H1 (cell line): ENCODE measurements around the gene ASRGL1. TPM values are rescaled to one million over a fixed set of nuclear protein-coding genes. Genes with fewer than 3 reads are reported as not detected.

Source experiments
- CTCF ChIA-PET: fragments of 300-600 bp; sonication (Branson Sonifier 250); formaldehyde crosslinking; loops from one replicate; lab custom pipeline; 2021; ENCODE audit not compliant: partially characterized antibody; lab: Charles Lee
- POLR2A ChIA-PET: fragments of 300-600 bp; sonication (Branson Sonifier 250); formaldehyde crosslinking; loops from one replicate; lab custom pipeline; 2021; ENCODE audit warnings: inconsistent platforms; ENCODE audit not compliant: partially characterized antibody; lab: Charles Lee
- DNase-seq, 2 experiments: peaks; one replicate each; pipeline versions ENCODE4 v3.0.0 to v3.0.0-alpha.2; 2010 to 2022; ENCODE audit warnings: low spot score in 2 of 2, low read depth in 1 of 2, mixed read lengths in 1 of 2
- FAIRE-seq: peaks from 2 replicates; lab custom pipeline; 2011; peaks lifted over from hg19 to GRCh38; lab: Jason Lieb, UNC
- H2AFZ ChIP-seq: 2 replicates; pipeline ENCODE4 v1.8.1; 2012; ENCODE audit warnings: low read length, inconsistent platforms
- H2AK5ac ChIP-seq: 2 replicates; pipeline ENCODE4 v1.6.1; 2013; ENCODE audit warnings: low read depth, low read length
- H2BK120ac ChIP-seq: replicated peaks from 2 replicates; pipeline ENCODE3; 2013; ENCODE audit warnings: low read depth, low read length, inconsistent platforms
- H2BK12ac ChIP-seq: 2 replicates; pipeline ENCODE4 v1.6.1; 2013; ENCODE audit warnings: low read depth, low read length
- H2BK15ac ChIP-seq: 2 replicates; pipeline ENCODE4 v1.6.1; 2013; ENCODE audit warnings: low read length
- H2BK20ac ChIP-seq: 2 replicates; pipeline ENCODE4 v1.6.1; 2013; ENCODE audit warnings: low read length
- H2BK5ac ChIP-seq: 2 replicates; pipeline ENCODE4 v1.6.1; 2013; ENCODE audit warnings: low read depth, low read length
- H3K14ac ChIP-seq: 2 replicates; pipeline ENCODE4 v1.6.1; 2013; ENCODE audit warnings: inconsistent platforms; ENCODE audit not compliant: insufficient read length
- H3K18ac ChIP-seq: 2 replicates; pipeline ENCODE4 v1.6.1; 2013; ENCODE audit warnings: low read length; ENCODE audit errors: extremely low read depth
- H3K23ac ChIP-seq: 2 replicates; pipeline ENCODE4 v1.6.1; 2013; ENCODE audit warnings: inconsistent platforms; ENCODE audit not compliant: insufficient read length
- H3K23me2 ChIP-seq: 2 replicates; pipeline ENCODE4 v1.6.1; 2013; ENCODE audit warnings: low read depth, low read length
- H3K27ac ChIP-seq: 2 replicates; pipeline ENCODE4 v1.6.1; 2011; ENCODE audit warnings: low read depth, low read length, inconsistent platforms
- H3K27me3 ChIP-seq, 4 experiments: replicated peaks in 1 of 4; 1 replicate in 1 of 4; 2 replicates in 3 of 4; pipeline versions ENCODE4 v1.6.1 to v1.8.1; 2011 to 2013; ENCODE audit warnings: low read length in 3 of 4, mild to moderate bottlenecking in 3 of 4, inconsistent platforms in 2 of 4, mixed read lengths in 2 of 4, moderate library complexity in 1 of 4; ENCODE audit not compliant: control insufficient read depth in 3 of 4, insufficient read depth in 3 of 4; ENCODE audit errors: extremely low read depth in 1 of 4
- H3K36me3 ChIP-seq, 4 experiments: 2 replicates each; pipeline versions ENCODE4 v1.6.1 to v1.8.1; 2011 to 2013; ENCODE audit warnings: mild to moderate bottlenecking in 4 of 4, low read length in 3 of 4, moderate library complexity in 2 of 4, control low read depth in 1 of 4, inconsistent platforms in 1 of 4; ENCODE audit not compliant: insufficient read depth in 4 of 4, control insufficient read depth in 2 of 4
- H3K4ac ChIP-seq: replicated peaks from 2 replicates; pipeline ENCODE3; 2013; ENCODE audit warnings: low read length, low read depth, mixed read lengths, inconsistent platforms; ENCODE audit not compliant: insufficient read length
- H3K4me1 ChIP-seq, 4 experiments: replicated peaks in 1 of 4; 1 replicate in 1 of 4; 2 replicates in 3 of 4; pipeline versions ENCODE4 v1.6.1 to v1.8.1; 2011 to 2013; ENCODE audit warnings: low read length in 3 of 4, inconsistent platforms in 2 of 4, mixed read lengths in 1 of 4; ENCODE audit not compliant: insufficient read depth in 4 of 4, control insufficient read depth in 3 of 4
- H3K4me2 ChIP-seq, 2 experiments: 2 replicates each; pipeline versions ENCODE4 v1.6.1 to v1.8.1; 2011 to 2013; ENCODE audit warnings: low read depth in 2 of 2, low read length in 2 of 2, control low read depth in 1 of 2, inconsistent platforms in 1 of 2, mild to moderate bottlenecking in 1 of 2; ENCODE audit not compliant: insufficient read depth in 1 of 2
- H3K4me3 ChIP-seq, 4 experiments: fragments of 200-600, 300-600 bp in 1 of 4; sonication (generic), shearing (Covaris generic), sonication (Bioruptor Twin) in 1 of 4; 2 replicates each; pipeline versions ENCODE4 v1.5.1 to v1.8.1; 2011 to 2016; ENCODE audit warnings: low read length in 4 of 4, low read depth in 3 of 4, control low read depth in 2 of 4, inconsistent platforms in 2 of 4, mild to moderate bottlenecking in 2 of 4, mixed read lengths in 1 of 4, moderate library complexity in 1 of 4; ENCODE audit not compliant: insufficient read depth in 2 of 4; ENCODE audit errors: extremely low read depth in 1 of 4
- H3K56ac ChIP-seq: replicated peaks from 2 replicates; pipeline ENCODE3; 2013; ENCODE audit warnings: low read depth, mild to moderate bottlenecking, mixed read lengths, low read length, inconsistent platforms; ENCODE audit not compliant: insufficient read length
- H3K79me1 ChIP-seq: 2 replicates; pipeline ENCODE4 v1.6.1; 2013; ENCODE audit warnings: low read depth, low read length, control low read depth
- H3K79me2 ChIP-seq, 2 experiments: 2 replicates each; pipeline versions ENCODE4 v1.6.1 to v1.8.1; 2012 to 2013; ENCODE audit warnings: low read length in 2 of 2, mild to moderate bottlenecking in 2 of 2, inconsistent platforms in 1 of 2; ENCODE audit not compliant: insufficient read depth in 2 of 2, control insufficient read depth in 1 of 2
- H3K9ac ChIP-seq, 4 experiments: replicated peaks in 1 of 4; 1 replicate in 1 of 4; 2 replicates in 3 of 4; pipeline versions ENCODE4 v1.6.1 to v1.8.1; 2011 to 2013; ENCODE audit warnings: low read depth in 3 of 4, low read length in 3 of 4, control low read depth in 2 of 4, mild to moderate bottlenecking in 2 of 4, moderate library complexity in 2 of 4, inconsistent platforms in 1 of 4; ENCODE audit errors: extremely low read depth in 1 of 4
- H3K9me3 ChIP-seq, 2 experiments: 2 replicates each; pipeline versions ENCODE4 v1.6.1 to v1.8.1; 2012 to 2013; ENCODE audit warnings: mild to moderate bottlenecking in 2 of 2, moderate library complexity in 2 of 2, control low read depth in 1 of 2, inconsistent platforms in 1 of 2, low read depth in 1 of 2, low read length in 1 of 2, mixed read lengths in 1 of 2; ENCODE audit not compliant: insufficient read depth in 2 of 2
- H4K20me1 ChIP-seq, 2 experiments: replicated peaks in 1 of 2; 2 replicates each; pipeline versions ENCODE3 to v1.8.1; 2011 to 2013; ENCODE audit warnings: inconsistent platforms in 2 of 2, low read length in 2 of 2, mild to moderate bottlenecking in 1 of 2; ENCODE audit not compliant: insufficient read depth in 2 of 2, control insufficient read depth in 1 of 2
- H4K5ac ChIP-seq: 2 replicates; pipeline ENCODE4 v1.6.1; 2013; ENCODE audit warnings: low read length, low read depth, mixed read lengths, inconsistent platforms; ENCODE audit not compliant: insufficient read length
- H4K8ac ChIP-seq: 2 replicates; pipeline ENCODE4 v1.8.0; 2013; ENCODE audit warnings: mild to moderate bottlenecking, moderate library complexity, low read length, inconsistent platforms; ENCODE audit not compliant: insufficient read depth; ENCODE audit errors: extremely low read depth
- H4K91ac ChIP-seq: replicated peaks from 2 replicates; pipeline ENCODE3; 2013; ENCODE audit warnings: low read length, mixed read lengths, inconsistent platforms; ENCODE audit not compliant: insufficient read length
- ATF3 ChIP-seq: IDR thresholded peaks from 2 replicates; pipeline ENCODE4 v1.6.1; 2011; ENCODE audit warnings: low read depth, mild to moderate bottlenecking, low read length; ENCODE audit not compliant: insufficient read depth
- BRCA1 ChIP-seq: IDR thresholded peaks from 2 replicates; pipeline ENCODE4 v1.6.1; 2012; ENCODE audit warnings: low read depth, low read length, improper control_type of control experiment
- CREB1 ChIP-seq: IDR thresholded peaks from 2 replicates; pipeline ENCODE4 v1.6.1; 2012; ENCODE audit warnings: inconsistent platforms
- CTCF ChIP-seq, 3 experiments: IDR thresholded peaks; 1 replicate in 2 of 3; 2 replicates in 1 of 3; pipeline versions ENCODE4 v1.5.1 to v1.6.1; 2011; ENCODE audit warnings: low read length in 3 of 3, mild to moderate bottlenecking in 3 of 3, inconsistent platforms in 2 of 3, low read depth in 1 of 3, moderate library complexity in 1 of 3; ENCODE audit not compliant: insufficient read depth in 1 of 3; ENCODE audit errors: control extremely low read depth in 1 of 3
- JUND ChIP-seq: IDR thresholded peaks from 2 replicates; pipeline ENCODE4 v1.6.1; 2011; ENCODE audit warnings: mild to moderate bottlenecking, improper control_type of control experiment, low read length
- KDM4A ChIP-seq: IDR thresholded peaks from one replicate; pipeline ENCODE4 v1.7.1; 2012; ENCODE audit warnings: low read depth, mild to moderate bottlenecking, moderate library complexity, low read length, inconsistent platforms; ENCODE audit not compliant: severe bottlenecking
- RAD21 ChIP-seq, 2 experiments: IDR thresholded peaks in 1 of 2; conservative IDR thresholded peaks in 1 of 2; 2 replicates each; pipeline ENCODE4 v1.6.1; 2011; ENCODE audit warnings: low read depth in 2 of 2, low read length in 2 of 2, improper control_type of control experiment in 1 of 2, inconsistent platforms in 1 of 2, mild to moderate bottlenecking in 1 of 2, moderate library complexity in 1 of 2
- RFX5 ChIP-seq: IDR thresholded peaks from 2 replicates; pipeline ENCODE4 v1.6.1; 2011; ENCODE audit warnings: low read depth, low read length, improper control_type of control experiment, borderline replicate concordance
- WGBS, 2 experiments: shearing (Covaris generic) in 1 of 2; methylation state at CpG; one replicate each; pipeline versions ENCODE4 v1.1.6 to v1.1.7; 2013 to 2015; ENCODE audit warnings: low lambda C conversion rate in 2 of 2, mixed read lengths in 2 of 2, inconsistent platforms in 1 of 2, low coverage in 1 of 2, missing lambda C conversion rate in 1 of 2; ENCODE audit not compliant: insufficient replicate concordance in 2 of 2, insufficient coverage in 1 of 2, insufficient read length in 1 of 2; ENCODE audit errors: extremely low coverage in 1 of 2, missing lambda C conversion rate in 1 of 2; 5-methylcytosine and 5-hydroxymethylcytosine counted together
- polyA plus RNA-seq, 7 experiments: library from polyadenylated mRNA; depleted of rRNA in 3 of 7; stranded (reverse) in 5 of 7; unstranded in 2 of 7; fragments of >200 nt in 5 of 7; fragments of 200-250 nt in 2 of 7; gene quantifications; 1 replicate in 5 of 7; 2 replicates in 1 of 7; 4 replicates in 1 of 7; pipeline versions ENCODE4 v1.2.1 to v1.2.3, GENCODE V29; 2011 to 2013; ENCODE audit warnings: missing spikeins in 2 of 7, mixed read lengths in 2 of 7
- total RNA-seq: library from RNA; stranded (reverse); fragmentation: NEBNext Ultra II Directional; extraction: Animal tissue kit (Norgen Biotek cat#: 25700); gene quantifications from 2 replicates; pipeline ENCODE4 v1.2.1, GENCODE V29; 2021

Gene ASRGL1
- total and polyA plus RNA-seq, 2 of the 8 experiments (the other 6 are each of a cell fraction or from before 2014, with no cell fraction given) = 19.9 to 23.5 TPM

GRCh38 chr11:62324731-62325556 is 12.3 kb upstream of the ASRGL1 start:
- peak; percentile 76 for FAIRE-seq
- Histone ChIP-seq H2AK5ac (no peak overlapping the region), H3K23me2 (no peaks in the 10 kb centered on the region), H3K79me1 (no peaks in the 10 kb centered on the region), H3K14ac (no peak overlapping the region), H3K9me3 (no peaks in the 10 kb centered on the region), H3K9ac (no peak overlapping the region), H3K27ac (no peak overlapping the region), H3K56ac (no peak overlapping the region), H3K4me3 (no peak overlapping the region), H2AFZ (no peak overlapping the region), H3K4ac (no peak overlapping the region), H4K5ac (no peak overlapping the region), H3K23ac (no peak overlapping the region), H3K18ac (no peak overlapping the region; the same call in 1 of the 2 replicates), H2BK12ac (no peak overlapping the region), H2BK20ac (no peak overlapping the region), H3K4me2 (no peak overlapping the region), H3K27me3 (0 out of 7 replicates have a peak, but pooled peaks cover 0 to 2% (median 0%) of the 10 kb centered on the region in 4 experiments), H4K91ac (no peak overlapping the region), H2BK15ac (no peak overlapping the region; the same call in 1 of the 2 replicates), H3K4me1 (no peaks in the 10 kb centered on the region), H4K8ac (no peak overlapping the region), H2BK120ac (no peak overlapping the region), H4K20me1 (no peaks in the 10 kb centered on the region), H3K36me3 (no peaks in the 10 kb centered on the region), H3K79me2 (no peaks in the 10 kb centered on the region), H2BK5ac (no peak overlapping the region)
- peak; percentile 41 to 91 for DNase-seq
- WGBS, 2 experiments = 49% methylated on average over 18 of the region's 18 CpGs; no CpG with 5 or more reads in 1 of the 2 experiments
- ChIA-PET POLR2A (no interaction called here), CTCF (interaction anchor here (0.6 to 4.2 kb wide), 15 partner anchors 9 to 204 kb away, joined by 3 to 27 read pairs (median 3); no protein-coding TSS in a partner anchor)
- TF ChIP-seq KDM4A (no peak), CREB1 (no peak), CTCF (IDR thresholded peaks at IDR 0.05; ENCODE audit: control extremely low read depth in 1 of 3, insufficient read depth in 1 of 3, low read depth in 1 of 3, low read length in 3 of 3) (peak; percentile 98 to 100 (median 99)), RAD21 (IDR thresholded peaks at IDR 0.05 in 1 of 2, conservative IDR thresholded peaks at IDR 0.05 in 1 of 2; ENCODE audit: low read depth in 2 of 2, low read length in 2 of 2) (peak; percentile 95 to 98), JUND (no peak), RFX5 (no peak), BRCA1 (no peak), ATF3 (no peak)
